Fibroblast of the aortic adventitia (primary cell): ENCODE data around the gene MBD6. TPM values are rescaled to one million over a fixed set of nuclear protein-coding genes. Genes with fewer than 3 reads are reported as not detected.

Experiments used
- DNase-seq: peaks from one replicate; pipeline ENCODE4 v3.0.0-alpha.2; 2010; ENCODE audit warnings: low read depth
- H3K4me3 ChIP-seq: 2 replicates; pipeline ENCODE4 v1.5.1; 2011; ENCODE audit warnings: low read depth, mild to moderate bottlenecking, control low read depth, low read length, moderate library complexity
- small RNA-seq: library from RNA; depleted of rRNA; stranded (forward); fragments of <200 nt; gene quantifications from one replicate; pipeline ENCODE3, GENCODE V24; 2012
- total RNA-seq: library from RNA; depleted of rRNA; stranded (reverse); fragments of >200 nt; gene quantifications from 2 replicates; pipeline ENCODE4 v1.2.3, GENCODE V29; 2012; ENCODE audit warnings: low replicate concordance
- TF ChIP-seq, protein P1 (sequence below): IDR thresholded peaks from 2 replicates; pipeline ENCODE4 v1.5.1; 2011; ENCODE audit warnings: mild to moderate bottlenecking, low read length, control low read depth, inconsistent platforms; ENCODE audit not compliant: insufficient read depth

Gene MBD6
- total RNA-seq, 1 donor = 4.2 TPM

DNA sequence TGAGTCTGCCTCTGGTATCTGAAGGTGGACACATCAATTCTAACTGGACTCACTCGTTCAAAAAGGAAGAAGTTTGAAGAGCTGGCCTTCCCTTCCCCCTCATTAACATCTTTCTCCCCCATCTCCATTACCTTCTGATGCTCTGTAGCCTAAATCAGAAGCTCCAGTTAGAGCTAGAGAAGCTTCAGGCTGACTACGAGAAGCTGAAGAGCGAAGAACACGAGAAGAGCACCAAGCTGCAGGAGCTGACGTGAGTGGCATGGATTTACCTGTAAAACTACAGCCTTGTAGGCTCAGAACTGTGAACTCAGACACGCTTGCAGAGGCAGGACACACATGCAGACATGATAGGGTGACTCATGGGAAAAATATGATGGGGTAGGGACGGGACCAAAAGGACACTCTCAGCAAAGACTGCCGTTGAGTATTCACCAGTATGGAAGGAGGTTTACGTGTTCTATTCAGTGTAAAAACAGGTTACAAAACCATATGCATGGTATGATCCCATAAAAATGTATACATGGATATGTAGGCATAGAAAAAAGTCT, 54.1 kb downstream of the MBD6 start:
- TF ChIP-seq, protein P1, sequence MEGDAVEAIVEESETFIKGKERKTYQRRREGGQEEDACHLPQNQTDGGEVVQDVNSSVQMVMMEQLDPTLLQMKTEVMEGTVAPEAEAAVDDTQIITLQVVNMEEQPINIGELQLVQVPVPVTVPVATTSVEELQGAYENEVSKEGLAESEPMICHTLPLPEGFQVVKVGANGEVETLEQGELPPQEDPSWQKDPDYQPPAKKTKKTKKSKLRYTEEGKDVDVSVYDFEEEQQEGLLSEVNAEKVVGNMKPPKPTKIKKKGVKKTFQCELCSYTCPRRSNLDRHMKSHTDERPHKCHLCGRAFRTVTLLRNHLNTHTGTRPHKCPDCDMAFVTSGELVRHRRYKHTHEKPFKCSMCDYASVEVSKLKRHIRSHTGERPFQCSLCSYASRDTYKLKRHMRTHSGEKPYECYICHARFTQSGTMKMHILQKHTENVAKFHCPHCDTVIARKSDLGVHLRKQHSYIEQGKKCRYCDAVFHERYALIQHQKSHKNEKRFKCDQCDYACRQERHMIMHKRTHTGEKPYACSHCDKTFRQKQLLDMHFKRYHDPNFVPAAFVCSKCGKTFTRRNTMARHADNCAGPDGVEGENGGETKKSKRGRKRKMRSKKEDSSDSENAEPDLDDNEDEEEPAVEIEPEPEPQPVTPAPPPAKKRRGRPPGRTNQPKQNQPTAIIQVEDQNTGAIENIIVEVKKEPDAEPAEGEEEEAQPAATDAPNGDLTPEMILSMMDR = no peak
- DNase-seq = no peak
- no peak overlapping the region for H3K4me3 ChIP-seq

GRCh38 chr12:57577981-57578758, 55.5 kb downstream of the MBD6 start:
- DNase-seq = no peak
- no peak overlapping the region for H3K4me3 ChIP-seq
- TF ChIP-seq, protein P1 = no peak

DNA sequence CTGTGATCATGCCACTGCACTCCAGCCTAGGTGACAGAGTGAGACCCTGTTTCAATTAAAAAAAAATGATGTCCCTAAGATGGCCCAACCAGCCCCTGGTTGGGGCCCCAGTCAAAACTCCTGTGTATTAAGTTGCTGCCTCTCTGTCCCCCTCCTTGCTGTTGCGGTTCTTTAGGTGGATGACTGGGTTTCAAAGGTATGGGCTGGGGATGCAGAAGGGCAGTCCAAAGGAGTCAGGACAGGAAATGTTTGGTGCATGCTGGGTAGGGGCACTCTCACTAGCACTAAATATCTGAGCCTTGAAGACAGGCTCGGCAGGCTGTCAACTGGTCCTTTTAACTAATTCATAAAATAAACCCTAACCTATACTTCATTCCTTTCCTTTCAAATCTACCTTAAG, 56.4 kb downstream of the MBD6 start:
- no peak for DNase-seq
- no peak overlapping the region for H3K4me3 ChIP-seq
- TF ChIP-seq, protein P1 = no peak

Small RNA genes within 50 kb of the gene (small RNA-seq; reads per million reads assigned to genes)
- gene MIR616 = 0.45 reads per million

Other genes starting within 250 kb of the MBD6 start
- 16.7 and 22.3 TPM in 2 replicates for gene R3HDM2, start 91.8 kb upstream of the MBD6 start, total RNA-seq
- not detected in 2 replicates for gene INHBC, start 88.0 kb upstream of the MBD6 start, total RNA-seq
- 0.16 and 0.99 TPM in 2 replicates for gene INHBE, start 67.5 kb upstream of the MBD6 start, total RNA-seq
- gene GLI1, start 63.0 kb upstream of the MBD6 start, total RNA-seq = 1.1 TPM in 1 of 2 replicates, not detected in the other
- gene ARHGAP9, start 43.0 kb upstream of the MBD6 start, total RNA-seq = 0.18 TPM in 1 of 2 replicates, not detected in the other
- 185 and 272 TPM in 2 replicates for gene MARS1, start 34.8 kb upstream of the MBD6 start, total RNA-seq
- 37.7 and 60.3 TPM in 2 replicates for gene DDIT3, start 2.3 kb upstream of the MBD6 start, total RNA-seq
- 106 and 140 TPM in 2 replicates for gene DCTN2, start 24.4 kb downstream of the MBD6 start, total RNA-seq
- gene KIF5A, start 27.2 kb downstream of the MBD6 start, total RNA-seq = 0.72 and 1.8 TPM in 2 replicates
- 12.4 and 19.4 TPM in 2 replicates for gene PIP4K2C, start 68.4 kb downstream of the MBD6 start, total RNA-seq
- gene DTX3, start 82.0 kb downstream of the MBD6 start, total RNA-seq = 10.5 and 16.9 TPM in 2 replicates
- gene ARHGEF25, start 88.6 kb downstream of the MBD6 start, total RNA-seq = 18.3 and 64.5 TPM in 2 replicates
- gene B4GALNT1, start 110.4 kb downstream of the MBD6 start, total RNA-seq = 1.7 and 6.9 TPM in 2 replicates
- gene OS9, start 171.3 kb downstream of the MBD6 start, total RNA-seq = 229 and 425 TPM in 2 replicates
- 0.25 and 0.27 TPM in 2 replicates for gene AGAP2, start 215.9 kb downstream of the MBD6 start, total RNA-seq
- 17.3 and 43.9 TPM in 2 replicates for gene TSPAN31, start 222.2 kb downstream of the MBD6 start, total RNA-seq
- 208 and 588 TPM in 2 replicates for gene CDK4, start 229.5 kb downstream of the MBD6 start, total RNA-seq
- 0.57 and 2.1 TPM in 2 replicates for gene MARCHF9, start 232.3 kb downstream of the MBD6 start, total RNA-seq
- 0.45 TPM in 1 of 2 replicates, not detected in the other for gene CYP27B1, start 244.3 kb downstream of the MBD6 start, total RNA-seq
- gene METTL1, start 249.3 kb downstream of the MBD6 start, total RNA-seq = 9.7 and 10.5 TPM in 2 replicates
- 3.9 and 6.6 TPM in 2 replicates for gene EEF1AKMT3, start 249.8 kb downstream of the MBD6 start, total RNA-seq